Chondrocyte (in vitro differentiated cells): ENCODE measurements around the gene XPNPEP3. TPM values are rescaled to one million over a fixed set of nuclear protein-coding genes. Genes with fewer than 3 reads are reported as not detected.
A peak's percentile ranks its signal among the peaks of the same experiment; 100 is the strongest.

Source experiments
- DNase-seq: peaks from one replicate; pipeline ENCODE4 v3.0.0; 2021; ENCODE audit warnings: mixed read lengths, low spot score
- H3K27ac Mint-ChIP-seq: one replicate; pipeline ENCODE4 v1.8.0; 2021; ENCODE audit warnings: mild to moderate bottlenecking, moderate library complexity, mixed read lengths; ENCODE audit not compliant: unreplicated experiment
- H3K27me3 Mint-ChIP-seq: 2 replicates; pipeline ENCODE4 v1.8.0; 2021; ENCODE audit warnings: low read depth, mixed read lengths
- H3K36me3 Mint-ChIP-seq: 2 replicates; pipeline ENCODE4 v1.8.0; 2021; ENCODE audit warnings: low read depth, mixed read lengths
- H3K4me1 Mint-ChIP-seq: 2 replicates; pipeline ENCODE4 v1.8.0; 2021; ENCODE audit warnings: low read depth, mild to moderate bottlenecking, mixed read lengths
- H3K4me3 Mint-ChIP-seq: one replicate; pipeline ENCODE4 v1.8.0; 2021; ENCODE audit warnings: mild to moderate bottlenecking, moderate library complexity, mixed read lengths; ENCODE audit not compliant: unreplicated experiment
- H3K9me3 Mint-ChIP-seq: 2 replicates; pipeline ENCODE4 v1.8.0; 2021; ENCODE audit warnings: low read depth, mixed read lengths
- CTCF ChIP-seq: fragments of 200-600 bp; sonication (generic); IDR thresholded peaks from 2 replicates; pipeline ENCODE4 v1.5.0; 2021; ENCODE audit warnings: antibody characterized with exemption, mild to moderate bottlenecking, moderate library complexity
- total RNA-seq: library from RNA; stranded (reverse); gene quantifications from 3 replicates; pipeline ENCODE4 v1.2.1, GENCODE V29; 2021

Gene XPNPEP3
- total RNA-seq, 1 donor from 2014 or later: 15.3 TPM

GRCh38 chr22:40950962-40951794 lies 94.2 kb downstream of the XPNPEP3 start, which contains the start of gene RBX1:
RBX1 (plus strand) TSS chr22:40951378; CDS start chr22:40951399, 21 bp downstream.
- Mint-ChIP-seq H3K4me3 (peak within 1 kb of the TSS; percentile 98), H3K36me3 (peaks cover 13% of the 10 kb centered on the region), H3K4me1 (peaks cover 36% of the 10 kb centered on the region), H3K9me3 (no peaks in the 10 kb centered on the region), H3K27me3 (no peaks in the 10 kb centered on the region), H3K27ac (peak within 1 kb of the TSS; percentile 99)
- no peak for TF ChIP-seq CTCF
- peak; percentile 99 for DNase-seq

DNA sequence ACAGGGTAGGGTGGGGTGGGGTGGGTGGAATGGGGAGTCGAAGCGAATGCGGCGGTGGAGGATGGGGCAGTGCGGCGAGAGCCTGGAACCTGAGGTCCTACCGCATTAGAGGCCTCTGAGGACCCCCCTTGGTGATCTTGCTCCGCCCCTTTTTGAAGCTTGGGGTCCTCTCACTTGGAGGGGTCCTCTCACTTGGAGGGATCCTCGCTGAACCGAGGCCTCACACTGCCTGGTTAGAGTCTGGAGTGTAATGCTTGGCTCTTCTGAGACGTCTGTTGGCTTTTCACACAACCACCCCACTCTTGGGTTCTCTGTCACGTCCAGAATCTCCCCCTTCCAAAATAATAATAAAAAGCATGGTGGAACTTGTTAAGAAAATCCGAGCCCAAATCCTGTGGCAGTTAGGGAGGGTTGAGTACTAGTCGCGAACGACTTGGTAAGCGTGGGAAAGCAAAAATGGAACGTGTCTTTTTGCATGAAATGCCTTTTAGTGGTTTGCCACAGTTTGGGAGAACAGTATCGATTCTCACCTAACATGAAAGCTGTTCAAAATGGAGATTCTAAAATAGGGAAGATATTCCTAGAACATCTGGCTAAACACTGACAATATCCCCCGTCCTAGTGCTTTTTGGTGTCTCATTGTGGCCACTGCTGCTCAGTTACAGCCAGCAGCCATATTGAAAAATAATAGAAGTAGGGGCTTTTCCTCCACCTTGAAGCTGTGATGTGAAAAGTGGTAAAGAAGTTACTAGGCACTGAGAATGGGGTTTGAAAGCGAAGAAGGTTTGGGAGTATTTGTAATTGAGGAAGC lies 95.1 kb downstream of the XPNPEP3 start:
- TF ChIP-seq CTCF: no peak
- peak overlapping the region; percentile 98 for H3K4me3 Mint-ChIP-seq
- peaks cover 36% of the 10 kb centered on the region for H3K4me1 Mint-ChIP-seq
- no peaks in the 10 kb centered on the region for H3K9me3 Mint-ChIP-seq
- DNase-seq: no peak
- H3K27me3 Mint-ChIP-seq: no peaks in the 10 kb centered on the region
- peaks cover 11% of the 10 kb centered on the region for H3K36me3 Mint-ChIP-seq
- peak overlapping the region; percentile 99 for H3K27ac Mint-ChIP-seq

DNA sequence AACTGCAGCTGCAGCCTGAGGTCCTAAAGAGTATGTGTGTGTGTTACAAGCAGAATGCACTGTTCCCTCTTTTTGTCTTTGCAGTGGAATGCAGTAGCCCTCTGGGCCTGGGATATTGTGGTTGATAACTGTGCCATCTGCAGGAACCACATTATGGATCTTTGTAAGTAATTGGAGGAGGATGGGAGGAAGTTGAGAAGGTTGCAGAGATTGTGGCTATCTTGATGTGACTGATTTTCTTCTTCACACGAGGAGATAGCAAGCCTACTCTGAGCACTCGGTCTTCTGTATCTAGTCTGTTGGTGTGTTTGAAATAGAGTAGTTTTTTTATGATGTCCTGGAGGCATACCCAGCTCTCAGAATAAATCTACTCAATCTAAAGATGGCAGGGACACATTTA lies 96.5 kb downstream of the XPNPEP3 start:
- Mint-ChIP-seq H3K27ac (peak overlapping the region; percentile 37), H3K4me3 (no peak overlapping the region), H3K4me1 (peaks cover 36% of the 10 kb centered on the region), H3K9me3 (no peaks in the 10 kb centered on the region), H3K27me3 (no peaks in the 10 kb centered on the region), H3K36me3 (peaks cover 12% of the 10 kb centered on the region)
- no peak for TF ChIP-seq CTCF
- no peak for DNase-seq

GRCh38 chr22:40954113-40954512 lies 97.2 kb downstream of the XPNPEP3 start:
- no peak for TF ChIP-seq CTCF
- no peaks in the 10 kb centered on the region for H3K27me3 Mint-ChIP-seq
- H3K4me1 Mint-ChIP-seq: peaks cover 36% of the 10 kb centered on the region
- H3K36me3 Mint-ChIP-seq: peaks cover 12% of the 10 kb centered on the region
- no peak overlapping the region for H3K27ac Mint-ChIP-seq
- no peak for DNase-seq
- no peak overlapping the region for H3K4me3 Mint-ChIP-seq
- no peaks in the 10 kb centered on the region for H3K9me3 Mint-ChIP-seq

DNA sequence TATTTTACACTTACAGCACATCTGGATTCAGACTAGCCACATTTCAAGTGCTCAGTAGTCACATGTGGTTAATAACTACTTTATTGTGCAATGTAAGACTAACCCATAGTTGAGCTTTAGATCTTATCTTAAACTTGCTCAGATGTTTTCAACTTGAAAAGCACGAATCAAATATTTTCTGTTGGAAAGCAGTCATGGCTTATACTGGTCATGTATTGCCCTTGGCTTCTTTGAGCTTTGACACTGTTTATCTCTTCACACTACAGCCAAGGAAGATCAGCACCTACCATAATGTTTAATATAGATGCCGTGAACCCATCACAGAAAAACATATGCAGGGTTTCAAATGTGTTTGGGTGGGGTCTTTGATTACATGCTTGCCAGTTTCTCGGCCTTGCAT lies 98.6 kb downstream of the XPNPEP3 start:
- H3K9me3 Mint-ChIP-seq: no peaks in the 10 kb centered on the region
- H3K4me3 Mint-ChIP-seq: no peak overlapping the region
- no peak for DNase-seq
- H3K27me3 Mint-ChIP-seq: no peaks in the 10 kb centered on the region
- no peak overlapping the region for H3K27ac Mint-ChIP-seq
- H3K4me1 Mint-ChIP-seq: peaks cover 33% of the 10 kb centered on the region
- peaks cover 12% of the 10 kb centered on the region for H3K36me3 Mint-ChIP-seq
- TF ChIP-seq CTCF: no peak
